GM23338 (cell line): ENCODE data around the gene ADCY1. TPM values are rescaled to one million over a fixed set of nuclear protein-coding genes. Genes with fewer than 3 reads are reported as not detected.

Experiments
- ATAC-seq: fragments of 200-7000 bp; cut with Tn5 transposase; 3 replicates; pipeline ENCODE4 v1.9.1; 2020
- DNase-seq: peaks from one replicate; pipeline ENCODE4 v3.0.0-alpha.2; 2015; ENCODE audit warnings: low spot score
- H2AFZ ChIP-seq: fragments of 200-600 bp; sonication (generic); 2 replicates; pipeline ENCODE4 v1.8.0; 2016; ENCODE audit warnings: antibody characterized with exemption, mild to moderate bottlenecking, moderate library complexity
- H3F3A ChIP-seq: fragments of 200-600 bp; sonication (generic); replicated peaks from 2 replicates; pipeline ENCODE4 v1.8.0; 2017; ENCODE audit warnings: antibody characterized with exemption, mixed run types, low read depth
- H3K27ac ChIP-seq: fragments of 200-600 bp; sonication (generic); 2 replicates; pipeline ENCODE4 v1.6.1; 2016; ENCODE audit warnings: low read depth
- H3K27me3 ChIP-seq: fragments of 200-600 bp; sonication (generic); 2 replicates; pipeline ENCODE4 v1.8.0; 2016; ENCODE audit warnings: mild to moderate bottlenecking, mixed run types, moderate library complexity; ENCODE audit not compliant: insufficient read depth
- H3K36me3 ChIP-seq: fragments of 200-600 bp; sonication (generic); 2 replicates; pipeline ENCODE4 v1.8.0; 2016; ENCODE audit warnings: mild to moderate bottlenecking; ENCODE audit not compliant: insufficient read depth
- H3K4me1 ChIP-seq: fragments of 200-600 bp; sonication (generic); 2 replicates; pipeline ENCODE4 v1.8.0; 2016; ENCODE audit warnings: mild to moderate bottlenecking, moderate library complexity; ENCODE audit not compliant: insufficient read depth
- H3K4me2 ChIP-seq: fragments of 200-600 bp; sonication (generic); 2 replicates; pipeline ENCODE4 v1.7.1; 2017; ENCODE audit warnings: mixed run types
- H3K4me3 ChIP-seq: fragments of 200-600 bp; sonication (generic); 2 replicates; pipeline ENCODE4 v1.6.1; 2016; ENCODE audit warnings: mixed run types
- H3K79me2 ChIP-seq: fragments of 200-600 bp; sonication (generic); replicated peaks from 2 replicates; pipeline ENCODE4 v1.8.0; 2017; ENCODE audit warnings: mild to moderate bottlenecking; ENCODE audit not compliant: insufficient read depth
- H3K9me2 ChIP-seq: fragments of 200-600 bp; sonication (generic); 2 replicates; pipeline ENCODE4 v1.8.0; 2017; ENCODE audit not compliant: insufficient read depth
- H4K20me1 ChIP-seq: fragments of 200-600 bp; sonication (generic); replicated peaks from 2 replicates; pipeline ENCODE4 v1.8.0; 2017; ENCODE audit warnings: mild to moderate bottlenecking; ENCODE audit not compliant: insufficient read depth
- H3K27ac Mint-ChIP-seq: 2 replicates; pipeline ENCODE4 v1.8.0; 2020; ENCODE audit warnings: inconsistent platforms, mild to moderate bottlenecking, moderate library complexity, mixed read lengths
- H3K27me3 Mint-ChIP-seq: 3 replicates; pipeline ENCODE4 v1.8.0; 2022; ENCODE audit warnings: low read depth, mild to moderate bottlenecking, moderate library complexity, mixed read lengths, inconsistent platforms; ENCODE audit not compliant: insufficient read depth, poor library complexity
- H3K36me3 Mint-ChIP-seq: 3 replicates; pipeline ENCODE4 v1.8.0; 2021; ENCODE audit warnings: low read depth, mild to moderate bottlenecking, inconsistent platforms, moderate library complexity, mixed read lengths
- H3K4me1 Mint-ChIP-seq: 3 replicates; pipeline ENCODE4 v1.8.0; 2020; ENCODE audit warnings: mild to moderate bottlenecking, inconsistent platforms, mixed read lengths
- H3K4me3 Mint-ChIP-seq: 3 replicates; pipeline ENCODE4 v1.8.0; 2021; ENCODE audit warnings: moderate library complexity, mild to moderate bottlenecking, inconsistent platforms, mixed read lengths
- H3K9me3 Mint-ChIP-seq: 3 replicates; pipeline ENCODE4 v1.8.0; 2020; ENCODE audit warnings: moderate library complexity, mild to moderate bottlenecking, inconsistent platforms, mixed read lengths
- CTCF ChIP-seq, 2 experiments: fragments of 200-600 bp in 1 of 2; sonication (generic) in 1 of 2; conservative IDR thresholded peaks; 2 replicates each; pipeline versions ENCODE4 v1.5.1 to v1.6.1; 2016 to 2017; ENCODE audit warnings: antibody characterized with exemption in 2 of 2, low read depth in 2 of 2, mild to moderate bottlenecking in 2 of 2, moderate library complexity in 1 of 2
- ETS1 ChIP-seq: IDR thresholded peaks from 2 replicates; pipeline ENCODE4 v1.6.1; 2016; ENCODE audit warnings: antibody characterized with exemption
- EZH2phosphoT487 ChIP-seq: fragments of 200-600 bp; sonication (generic); IDR thresholded peaks from one replicate; pipeline ENCODE4 v1.8.1; 2018; ENCODE audit warnings: antibody characterized with exemption; ENCODE audit not compliant: unreplicated experiment
- NANOG ChIP-seq: IDR thresholded peaks from 2 replicates; pipeline ENCODE4 v1.6.1; 2016; ENCODE audit warnings: antibody characterized with exemption, borderline replicate concordance
- POLR2AphosphoS5 ChIP-seq: IDR thresholded peaks from 2 replicates; pipeline ENCODE4 v1.6.1; 2016; ENCODE audit warnings: antibody characterized with exemption, low read depth
- ZNF114 ChIP-seq: fragments of 250-450 bp; sonication (Bioruptor Pico); IDR thresholded peaks from 2 replicates; pipeline ENCODE4 v1.5.0; 2020; ENCODE audit warnings: mild to moderate bottlenecking, moderate library complexity
- polyA plus RNA-seq: library from polyadenylated mRNA; unstranded; fragments of >200 nt; fragmentation: Nextera tagmentation; extraction: Ambion mirVana; gene quantifications from 2 replicates; pipeline ENCODE4 v1.2.1, GENCODE V29; 2016
- total RNA-seq: library from RNA; depleted of rRNA; stranded (reverse); fragments of >200 nt; shearing (Covaris generic); gene quantifications from 2 replicates; pipeline ENCODE4 v1.2.3, GENCODE V29; 2014
- TF ChIP-seq, protein P1 (sequence below): IDR thresholded peaks from one replicate; pipeline ENCODE4 v1.6.1; 2018; ENCODE audit warnings: antibody characterized with exemption; ENCODE audit not compliant: unreplicated experiment

ADCY1 gene
- total and polyA plus RNA-seq, 2 experiments from 2014 or later: 2.3 to 18.7 TPM

GRCh38 chr7:45606931-45607330 lies 32.8 kb downstream of the ADCY1 start (continued):
- TF ChIP-seq EZH2phosphoT487: no peak

DNA sequence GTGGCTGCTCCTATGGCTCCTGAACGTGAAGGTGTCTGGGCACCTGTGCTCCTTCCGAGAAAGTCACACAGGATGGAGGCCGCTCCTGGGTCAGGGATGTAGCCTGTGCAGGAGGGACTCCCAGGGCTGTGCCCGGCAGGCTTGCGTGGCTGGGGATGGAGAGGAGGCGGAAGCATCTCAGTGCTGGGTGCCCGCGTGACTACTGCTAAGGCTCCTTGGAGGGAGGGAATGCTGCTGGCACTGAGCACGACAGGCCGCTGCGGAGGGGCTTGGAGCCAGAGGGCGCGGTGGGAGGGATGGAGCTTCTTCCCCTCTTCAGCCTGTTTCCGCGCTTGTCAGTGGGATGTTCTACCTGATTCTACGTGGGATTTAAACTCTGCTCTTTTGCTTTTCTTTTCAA lies 35.0 kb downstream of the ADCY1 start:
- no peak overlapping the region for H2AFZ ChIP-seq
- Mint-ChIP-seq H3K27ac (no peak overlapping the region), H3K27me3 (peaks cover 7% of the 10 kb centered on the region), H3K36me3 (peaks cover 56% of the 10 kb centered on the region), H3K9me3 (peaks cover 14% of the 10 kb centered on the region), H3K4me1 (no peaks in the 10 kb centered on the region), H3K4me3 (no peak overlapping the region)
- no peaks in the 10 kb centered on the region for H3K4me1 ChIP-seq
- ATAC-seq: no peak
- H3K4me2 ChIP-seq: no peak overlapping the region
- TF ChIP-seq EZH2phosphoT487: no peak
- TF ChIP-seq POLR2AphosphoS5: no peak
- TF ChIP-seq CTCF (conservative IDR thresholded peaks at IDR 0.05; ENCODE audit: low read depth in 2 of 2): no peak
- TF ChIP-seq, protein P1, sequence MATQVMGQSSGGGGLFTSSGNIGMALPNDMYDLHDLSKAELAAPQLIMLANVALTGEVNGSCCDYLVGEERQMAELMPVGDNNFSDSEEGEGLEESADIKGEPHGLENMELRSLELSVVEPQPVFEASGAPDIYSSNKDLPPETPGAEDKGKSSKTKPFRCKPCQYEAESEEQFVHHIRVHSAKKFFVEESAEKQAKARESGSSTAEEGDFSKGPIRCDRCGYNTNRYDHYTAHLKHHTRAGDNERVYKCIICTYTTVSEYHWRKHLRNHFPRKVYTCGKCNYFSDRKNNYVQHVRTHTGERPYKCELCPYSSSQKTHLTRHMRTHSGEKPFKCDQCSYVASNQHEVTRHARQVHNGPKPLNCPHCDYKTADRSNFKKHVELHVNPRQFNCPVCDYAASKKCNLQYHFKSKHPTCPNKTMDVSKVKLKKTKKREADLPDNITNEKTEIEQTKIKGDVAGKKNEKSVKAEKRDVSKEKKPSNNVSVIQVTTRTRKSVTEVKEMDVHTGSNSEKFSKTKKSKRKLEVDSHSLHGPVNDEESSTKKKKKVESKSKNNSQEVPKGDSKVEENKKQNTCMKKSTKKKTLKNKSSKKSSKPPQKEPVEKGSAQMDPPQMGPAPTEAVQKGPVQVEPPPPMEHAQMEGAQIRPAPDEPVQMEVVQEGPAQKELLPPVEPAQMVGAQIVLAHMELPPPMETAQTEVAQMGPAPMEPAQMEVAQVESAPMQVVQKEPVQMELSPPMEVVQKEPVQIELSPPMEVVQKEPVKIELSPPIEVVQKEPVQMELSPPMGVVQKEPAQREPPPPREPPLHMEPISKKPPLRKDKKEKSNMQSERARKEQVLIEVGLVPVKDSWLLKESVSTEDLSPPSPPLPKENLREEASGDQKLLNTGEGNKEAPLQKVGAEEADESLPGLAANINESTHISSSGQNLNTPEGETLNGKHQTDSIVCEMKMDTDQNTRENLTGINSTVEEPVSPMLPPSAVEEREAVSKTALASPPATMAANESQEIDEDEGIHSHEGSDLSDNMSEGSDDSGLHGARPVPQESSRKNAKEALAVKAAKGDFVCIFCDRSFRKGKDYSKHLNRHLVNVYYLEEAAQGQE: no peak
- TF ChIP-seq ZNF114 (CRISPR knock-in tag): no peak
- no peaks in the 10 kb centered on the region for H3K9me2 ChIP-seq
- H3K27me3 ChIP-seq: no peaks in the 10 kb centered on the region
- no peak overlapping the region for H3K27ac ChIP-seq
- no peak overlapping the region for H3K4me3 ChIP-seq
- H3F3A ChIP-seq: no peaks in the 10 kb centered on the region
- peaks cover 11% of the 10 kb centered on the region for H3K79me2 ChIP-seq
- H3K36me3 ChIP-seq: no peaks in the 10 kb centered on the region
- no peak for DNase-seq
- no peaks in the 10 kb centered on the region for H4K20me1 ChIP-seq

DNA sequence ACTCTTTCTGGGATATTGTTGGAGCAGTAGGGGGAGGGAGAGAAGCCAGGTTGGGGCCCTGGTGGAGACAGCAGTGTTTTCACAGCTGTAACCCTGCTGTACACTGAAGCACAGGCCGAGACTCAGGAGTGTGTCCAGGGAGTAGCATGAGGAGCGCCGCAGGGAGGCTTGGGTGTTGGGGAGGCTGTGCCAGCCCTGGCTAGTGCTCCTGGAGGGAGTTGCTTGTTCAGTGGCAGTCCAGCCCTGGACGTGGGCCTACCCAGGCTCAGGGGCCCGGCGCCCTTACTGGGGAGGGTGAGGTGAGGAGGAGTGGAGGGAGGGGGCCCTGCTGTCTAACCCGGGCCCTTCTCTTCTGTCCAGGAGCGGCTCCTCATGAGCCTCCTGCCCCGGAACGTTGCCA lies 35.9 kb downstream of the ADCY1 start:
- Histone ChIP-seq H3K4me1 (no peaks in the 10 kb centered on the region), H4K20me1 (no peaks in the 10 kb centered on the region), H3K9me2 (no peaks in the 10 kb centered on the region), H3K27me3 (no peaks in the 10 kb centered on the region), H3K79me2 (peaks cover 11% of the 10 kb centered on the region), H3K27ac (no peak overlapping the region), H3K4me2 (no peak overlapping the region), H3F3A (no peaks in the 10 kb centered on the region), H3K36me3 (no peaks in the 10 kb centered on the region), H2AFZ (no peak overlapping the region), H3K4me3 (no peak overlapping the region)
- Mint-ChIP-seq H3K4me1 (no peaks in the 10 kb centered on the region), H3K27ac (no peak overlapping the region), H3K27me3 (peaks cover 7% of the 10 kb centered on the region), H3K36me3 (peaks cover 64% of the 10 kb centered on the region), H3K4me3 (no peak overlapping the region), H3K9me3 (peaks cover 17% of the 10 kb centered on the region)
- ATAC-seq (no peak), DNase-seq (no peak)
- no peak for TF ChIP-seq NANOG
- no peak for TF ChIP-seq ETS1
- TF ChIP-seq, protein P1: no peak
- no peak for TF ChIP-seq CTCF (conservative IDR thresholded peaks at IDR 0.05; ENCODE audit: low read depth in 2 of 2)
- no peak for TF ChIP-seq ZNF114 (CRISPR knock-in tag)
